Colonic mucosa (tissue), 4 donors: ENCODE measurements around the gene AGFG1. TPM values are rescaled to one million over a fixed set of nuclear protein-coding genes. Genes with fewer than 3 reads are reported as not detected.

Experiments
- DNase-seq: peaks from one replicate; pipeline ENCODE4 v3.0.0-alpha.2; 2020
- H3K27ac ChIP-seq: fragments of 200-600 bp; one replicate; pipeline ENCODE4 v1.8.0; 2021
- H3K27me3 ChIP-seq: fragments of 200-600 bp; one replicate; pipeline ENCODE4 v1.8.0; 2021
- H3K36me3 ChIP-seq: fragments of 200-600 bp; one replicate; pipeline ENCODE4 v1.8.0; 2021
- H3K4me1 ChIP-seq: fragments of 200-600 bp; one replicate; pipeline ENCODE4 v1.8.0; 2021; ENCODE audit warnings: mild to moderate bottlenecking
- H3K4me3 ChIP-seq: fragments of 200-600 bp; one replicate; pipeline ENCODE4 v1.8.0; 2021
- H3K9ac ChIP-seq, 2 donors: one replicate each; pipeline ENCODE4 v1.7.0; 2013; ENCODE audit warnings: control low read depth in 2 of 2, low read depth in 2 of 2, low read length in 2 of 2
- H3K9me3 ChIP-seq: fragments of 200-600 bp; one replicate; pipeline ENCODE4 v1.8.0; 2021
- CTCF ChIP-seq: fragments of 200-600 bp; IDR thresholded peaks from one replicate; pipeline ENCODE4 v1.8.0; 2022; ENCODE audit warnings: antibody characterized with exemption, mild to moderate bottlenecking
- intact Hi-C: fragments of 100-400 bp; cut with DNase I; formaldehyde crosslinking; loops from one replicate; pipeline ENCODE4 v1.14.1; 2022
- total RNA-seq, 2 donors: library from RNA; stranded (reverse); fragmentation: NEBNext Ultra II Directional in 1 of 2; extraction: Animal tissue kit (Norgen Biotek cat#: 25700) in 1 of 2; gene quantifications; one replicate each; pipeline ENCODE4 v1.2.1, GENCODE V29; 2021
- donor health status: healthy.
- donor health status: DM: no; HTN: no; CAD: no.
- donor health status: DM: no; HTN: no; CAD: no.

The AGFG1 gene
- total RNA-seq, 2 donors from 2014 or later = 83.3 to 101 TPM

DNA sequence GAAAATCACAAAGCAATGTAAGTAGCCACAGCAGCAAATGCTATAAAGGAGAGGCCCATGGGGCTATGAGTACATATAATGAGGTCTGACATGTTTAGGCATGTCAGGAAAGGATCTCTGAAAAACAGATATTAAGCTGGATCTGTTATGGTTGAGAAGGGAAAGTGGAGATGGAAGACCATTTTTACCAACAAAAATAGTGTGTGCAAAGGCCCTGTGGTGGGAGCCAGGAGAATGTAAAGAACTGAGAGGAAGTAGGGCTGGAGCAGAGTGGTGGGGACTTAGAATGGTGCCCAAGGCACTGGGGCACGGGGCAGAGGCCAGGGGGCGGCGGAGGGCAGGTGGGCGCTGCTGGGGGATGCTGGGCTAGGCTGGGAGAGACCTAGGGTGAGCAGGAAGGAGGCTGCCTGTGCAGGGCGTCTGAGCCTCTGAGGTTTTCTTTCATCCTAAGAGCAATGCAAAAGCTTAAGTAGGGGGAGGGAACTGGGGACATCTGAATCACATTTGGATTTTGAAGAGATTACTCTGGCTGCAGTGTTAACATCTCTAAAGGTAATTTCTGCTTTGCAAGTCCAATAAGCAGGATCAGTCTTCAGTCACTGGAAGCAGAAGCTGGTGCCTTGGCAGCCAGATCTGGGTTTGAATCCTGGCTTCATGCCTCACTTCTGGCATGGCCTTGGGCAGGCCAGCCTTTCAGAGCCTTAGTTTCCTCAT lies 4.9 kb upstream of the AGFG1 start:
- Histone ChIP-seq H3K4me1 (peaks cover 6% of the 10 kb centered on the region), H3K9ac (no peak overlapping the region)
- intact Hi-C loops = no loop called here

DNA sequence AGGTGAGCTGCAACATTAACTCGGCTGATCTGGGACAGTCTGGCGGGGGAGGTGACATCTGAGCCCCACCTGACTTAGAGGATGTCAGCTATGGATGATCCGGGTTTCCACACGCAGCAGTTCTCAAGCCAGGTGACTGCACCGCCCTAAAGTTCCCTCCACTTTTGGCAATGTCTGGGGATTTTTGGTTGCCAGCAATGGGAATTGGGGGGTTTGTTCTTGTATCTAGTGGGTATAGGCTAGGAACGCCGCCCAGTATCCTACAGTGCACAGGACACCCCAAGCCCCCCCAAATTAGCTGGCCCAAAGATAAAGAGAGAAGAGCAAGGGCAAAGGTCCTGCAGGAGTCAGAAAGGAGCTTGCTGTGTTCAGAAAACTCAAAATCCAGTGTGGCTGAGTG lies 544 bp upstream of the AGFG1 start:
- intact Hi-C loops = loop anchor here (5.0 to 10.0 kb wide), 2 partner anchors 59 to 293 kb away; no protein-coding TSS in a partner anchor

More for the DNA sequence above, 4.9 kb upstream of the AGFG1 start:
- Histone ChIP-seq H3K27ac (peak overlapping the region; percentile 41), H3K27me3 (no peaks in the 10 kb centered on the region), H3K9me3 (no peaks in the 10 kb centered on the region), H3K36me3 (no peaks in the 10 kb centered on the region), H3K4me3 (no peak overlapping the region)
- DNase-seq = no peak
- TF ChIP-seq CTCF = no peak

GRCh38 chr2:227472265-227473121 lies 537 bp downstream of the AGFG1 start:
- TF ChIP-seq CTCF = no peak
- DNase-seq = peak; percentile 43
- peak overlapping the region; percentile 90 for H3K27ac ChIP-seq
- H3K36me3 ChIP-seq = no peaks in the 10 kb centered on the region
- H3K27me3 ChIP-seq = no peaks in the 10 kb centered on the region
- H3K4me1 ChIP-seq = peaks cover 11% of the 10 kb centered on the region
- peak overlapping the region; percentile 51 to 83 for H3K9ac ChIP-seq
- H3K9me3 ChIP-seq = no peaks in the 10 kb centered on the region
- intact Hi-C loops = loop anchor here (5.0 to 10.0 kb wide), 2 partner anchors 60 to 292 kb away; no protein-coding TSS in a partner anchor
- H3K4me3 ChIP-seq = peak overlapping the region; percentile 92

More for the DNA sequence above, 544 bp upstream of the AGFG1 start:
- no peak overlapping the region for H3K27ac ChIP-seq
- H3K9me3 ChIP-seq = no peaks in the 10 kb centered on the region
- H3K9ac ChIP-seq = no peak overlapping the region
- H3K4me1 ChIP-seq = peaks cover 11% of the 10 kb centered on the region
- H3K36me3 ChIP-seq = no peaks in the 10 kb centered on the region
- no peak for DNase-seq
- TF ChIP-seq CTCF = no peak
- H3K27me3 ChIP-seq = no peaks in the 10 kb centered on the region
- H3K4me3 ChIP-seq = no peak overlapping the region

DNA sequence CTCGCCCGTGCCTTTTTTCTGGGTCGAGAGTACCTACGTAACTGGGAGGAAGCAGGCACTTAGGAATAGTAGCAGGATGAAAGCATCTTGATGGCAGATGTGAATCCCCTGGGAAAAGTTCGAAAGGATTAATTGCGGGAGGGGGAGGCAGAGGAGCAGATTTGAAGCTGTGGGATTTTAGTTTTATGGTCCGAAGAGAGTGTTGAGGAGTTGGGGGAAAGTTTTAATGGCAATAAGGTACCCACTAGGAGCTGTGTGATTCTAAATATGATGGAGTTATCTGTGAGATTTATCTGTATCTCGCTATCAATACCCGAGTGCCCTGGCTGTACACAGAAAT lies 1.1 kb downstream of the AGFG1 start:
- Histone ChIP-seq H3K27ac (peak overlapping the region; percentile 90), H3K27me3 (no peaks in the 10 kb centered on the region), H3K9ac (peak overlapping the region; percentile 26 to 45), H3K36me3 (no peaks in the 10 kb centered on the region), H3K4me1 (peaks cover 11% of the 10 kb centered on the region), H3K9me3 (no peaks in the 10 kb centered on the region), H3K4me3 (peak overlapping the region; percentile 92)
- intact Hi-C loops = loop anchor here (5.0 to 10.0 kb wide), 2 partner anchors 61 to 292 kb away; no protein-coding TSS in a partner anchor
- no peak for TF ChIP-seq CTCF
- no peak for DNase-seq

- Histone ChIP-seq H3K4me3 (peak overlapping the region; percentile 92), H3K9me3 (no peaks in the 10 kb centered on the region), H3K27me3 (no peaks in the 10 kb centered on the region), H3K9ac (peak overlapping the region in 1 of 2 donors; percentile 40), H3K36me3 (no peaks in the 10 kb centered on the region), H3K27ac (no peak overlapping the region), H3K4me1 (peaks cover 11% of the 10 kb centered on the region)
- intact Hi-C loops = loop anchor here (5.0 to 10.0 kb wide), 2 partner anchors 62 to 291 kb away; no protein-coding TSS in a partner anchor
- no peak for TF ChIP-seq CTCF
- DNase-seq = no peak
Measured at GRCh38 chr2:227473806-227474205, 1.9 kb downstream of the AGFG1 start.
